ENCODE results near the gene PTPRK. TPM values are rescaled to one million over a fixed set of nuclear protein-coding genes. Genes with fewer than 3 reads are reported as not detected.

The PTPRK gene
- total and polyA plus RNA-seq, 2 of the 8 experiments (the other 6 are each of a cell fraction or from before 2014, with no cell fraction given) = 11.4 to 47.3 TPM

- TF ChIP-seq CHD7 (IDR thresholded peaks at IDR 0.05; ENCODE audit: insufficient replicate concordance, low read length) (no peak), CHD1 (IDR thresholded peaks at IDR 0.05; ENCODE audit: low read depth, low read length) (no peak), SIN3A (conservative IDR thresholded peaks at IDR 0.05 in 1 of 2, IDR thresholded peaks at IDR 0.05 in 1 of 2; ENCODE audit: low read depth in 1 of 2, low read length in 2 of 2) (no peak), ZNF274 (IDR thresholded peaks at IDR 0.05; ENCODE audit: borderline replicate concordance, extremely low read depth, low read length) (no peak), PHF8 (conservative IDR thresholded peaks at IDR 0.05; ENCODE audit: low read depth, low read length) (no peak), GABPA (IDR thresholded peaks at IDR 0.05; ENCODE audit: borderline replicate concordance, insufficient read depth, low read length) (no peak), SAP30 (IDR thresholded peaks at IDR 0.05; ENCODE audit: insufficient read depth, insufficient replicate concordance, low read length) (no peak), EP300 (IDR thresholded peaks at IDR 0.05; ENCODE audit: borderline replicate concordance in 1 of 2, low read depth in 2 of 2, low read length in 2 of 2) (no peak), TAF1 (IDR thresholded peaks at IDR 0.05; ENCODE audit: low read depth, low read length) (no peak), SRF (IDR thresholded peaks at IDR 0.05; ENCODE audit: low read depth, low read length) (no peak), ASH2L (IDR thresholded peaks at IDR 0.05; ENCODE audit: low read length) (no peak)
These were observed 93.3 kb downstream of the PTPRK start (continued) for GRCh38 chr6:128427139-128427538.
